Testis (tissue), 3 donors: ENCODE results near the gene EBI3. TPM values are rescaled to one million over a fixed set of nuclear protein-coding genes. Genes with fewer than 3 reads are reported as not detected.

Experiments used
- DNase-seq: peaks from one replicate; pipeline ENCODE4 v3.0.0-alpha.2; 2019
- H3K27ac ChIP-seq, 2 donors: fragments of 200-600 bp; sonication (generic); one replicate each; pipeline ENCODE4 v1.5.1; 2019
- H3K27me3 ChIP-seq: fragments of 200-600 bp; sonication (generic); one replicate; pipeline ENCODE4 v1.5.1; 2019
- H3K36me3 ChIP-seq: fragments of 200-600 bp; sonication (generic); one replicate; pipeline ENCODE4 v1.5.1; 2017; ENCODE audit warnings: low read depth; ENCODE audit errors: missing control alignments
- H3K4me1 ChIP-seq: fragments of 200-600 bp; sonication (generic); one replicate; pipeline ENCODE4 v1.5.1; 2019
- H3K4me3 ChIP-seq, 2 donors: fragments of 200-600 bp; sonication (generic); one replicate each; pipeline ENCODE4 v1.5.1; 2017 to 2019
- H3K9me3 ChIP-seq: fragments of 200-600 bp; sonication (generic); one replicate; pipeline ENCODE4 v1.5.1; 2017
- CTCF ChIP-seq, 3 experiments: fragments of 450-650 bp in 2 of 3; fragments of 200-600 bp in 1 of 3; sonication (generic) in 1 of 3; IDR thresholded peaks; one replicate each; pipeline ENCODE4 v1.5.1; 2016 to 2019; ENCODE audit warnings: antibody characterized with exemption in 3 of 3, mild to moderate bottlenecking in 2 of 3, moderate library complexity in 1 of 3
- POLR2A ChIP-seq: fragments of 450-650 bp; IDR thresholded peaks from one replicate; pipeline ENCODE4 v1.6.1; 2017; ENCODE audit warnings: antibody characterized with exemption, mild to moderate bottlenecking, moderate library complexity
- WGBS, 2 donors: methylation state at CpG; one replicate each; pipeline ENCODE4 v1.1.5; 2018; 5-methylcytosine and 5-hydroxymethylcytosine counted together
- intact Hi-C: fragments of 100-400 bp; cut with DNase I; formaldehyde crosslinking; loops from one replicate; pipeline ENCODE4 v1.15.1; 2023; ENCODE audit warnings: low total_unique reads
- polyA plus RNA-seq: library from polyadenylated mRNA; stranded (reverse); fragments of 350-450 nt; fragmentation: Illumina TruSeq; extraction: RNeasy Lipid Tissue Mini Kit (QIAGEN cat#74804); gene quantifications from one replicate; pipeline ENCODE4 v1.2.3, GENCODE V29; 2014; ENCODE audit warnings: low read depth, low replicate concordance; ENCODE audit not compliant: insufficient read depth
- total RNA-seq, 2 donors: library from RNA; depleted of rRNA; stranded (reverse); fragments of >200 nt; gene quantifications; one replicate each; pipeline ENCODE4 v1.2.3, GENCODE V29; 2016

EBI3 gene
- total and polyA plus RNA-seq, 3 donors from 2014 or later, result 1.3 to 8.4 (median 1.9) TPM

GRCh38 chr19:4277191-4277696 lies 47.9 kb downstream of the EBI3 start:
- Histone ChIP-seq H3K4me1 (peaks cover 10% of the 10 kb centered on the region), H3K27me3 (no peaks in the 10 kb centered on the region), H3K36me3 (no peaks in the 10 kb centered on the region), H3K27ac (no peak overlapping the region), H3K9me3 (no peaks in the 10 kb centered on the region), H3K4me3 (no peak overlapping the region)
- DNase-seq, result no peak
- 50 to 58% methylated on average over 16 of the region's 16 CpGs for WGBS, 2 donors
- TF ChIP-seq CTCF (IDR thresholded peaks at IDR 0.05), result no peak
- TF ChIP-seq POLR2A, result no peak
- intact Hi-C loops, result loop anchor here (10.0 kb wide), 1 partner anchor 78 kb away; no protein-coding TSS in a partner anchor

- no peak overlapping the region for H3K4me3 ChIP-seq
- no peak for DNase-seq
- peaks cover 10% of the 10 kb centered on the region for H3K4me1 ChIP-seq
- 47 to 58% methylated on average over 4 of the region's 4 CpGs for WGBS, 2 donors
- H3K27ac ChIP-seq, result no peak overlapping the region
- TF ChIP-seq POLR2A, result no peak
- no peak for TF ChIP-seq CTCF (IDR thresholded peaks at IDR 0.05)
- no peaks in the 10 kb centered on the region for H3K36me3 ChIP-seq
- no peaks in the 10 kb centered on the region for H3K9me3 ChIP-seq
- H3K27me3 ChIP-seq, result no peaks in the 10 kb centered on the region
- intact Hi-C loops, result loop anchor here (10.0 kb wide), 1 partner anchor 77 kb away; no protein-coding TSS in a partner anchor
Measured at GRCh38 chr19:4278010-4278409, 48.7 kb downstream of the EBI3 start.

DNA sequence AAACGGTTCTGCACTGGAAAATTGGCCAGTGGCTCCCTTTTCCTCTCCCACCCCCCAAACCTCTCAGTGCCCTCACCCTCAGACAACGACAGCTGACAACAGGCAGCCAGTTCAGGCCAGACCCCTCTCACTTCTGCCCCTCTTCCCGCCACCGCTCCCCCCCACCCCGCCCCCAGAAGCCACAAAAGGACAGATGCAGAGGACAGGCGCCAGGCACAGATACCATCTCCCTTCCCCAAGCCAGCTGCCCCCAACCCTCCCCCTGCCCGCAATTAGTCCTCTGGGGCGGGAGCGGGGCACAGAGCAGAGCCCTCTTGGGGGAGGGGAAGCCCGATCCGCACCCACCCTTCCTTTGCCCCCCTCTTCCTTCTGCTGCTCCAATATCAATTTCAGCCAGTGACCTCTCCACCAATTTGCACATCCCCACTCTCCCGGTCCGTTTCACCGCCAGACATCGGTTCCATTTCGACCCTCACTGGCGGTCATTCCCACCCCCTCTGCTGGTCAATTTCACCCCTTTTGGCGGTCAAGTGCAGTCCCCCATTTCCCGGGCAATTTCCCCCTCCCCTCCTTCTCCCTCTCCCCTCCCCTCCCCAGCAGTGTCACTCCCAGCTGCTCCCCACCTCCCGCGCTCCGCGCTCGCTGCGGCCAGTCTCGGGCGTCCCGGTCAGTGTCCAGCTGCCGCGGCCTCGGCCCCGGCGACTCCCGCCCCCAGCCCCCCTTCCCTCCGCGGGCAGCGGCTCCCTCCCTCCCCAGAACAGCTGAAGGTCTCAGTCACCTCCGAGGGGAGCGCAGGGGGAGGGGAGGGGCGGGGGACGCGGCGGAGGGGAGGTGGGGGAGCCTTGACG lies 49.3 kb downstream of the EBI3 start, which contains the start of gene SHD:
Gene SHD, plus strand, starts transcription at position 848 of the 848 bp plus-strand sequence. CDS start 798 bp downstream, outside the sequence.
- no peaks in the 10 kb centered on the region for H3K9me3 ChIP-seq
- peak within 1 kb of the TSS; percentile 9 to 26 for H3K4me3 ChIP-seq
- intact Hi-C loops, result loop anchor here (10.0 kb wide), 1 partner anchor 76 kb away; no protein-coding TSS in a partner anchor
- no peaks in the 10 kb centered on the region for H3K27me3 ChIP-seq
- no peak for TF ChIP-seq POLR2A
- no peak for TF ChIP-seq CTCF (IDR thresholded peaks at IDR 0.05)
- DNase-seq, result no peak
- WGBS, 2 donors, result 3 to 12% methylated on average over 19 to 41 of the region's 44 CpGs
- H3K36me3 ChIP-seq, result no peaks in the 10 kb centered on the region
- H3K27ac ChIP-seq, result no peak within 1 kb of the TSS
- peaks cover 10% of the 10 kb centered on the region for H3K4me1 ChIP-seq

GRCh38 chr19:4279267-4279529 lies 49.9 kb downstream of the EBI3 start:
- Histone ChIP-seq H3K36me3 (no peaks in the 10 kb centered on the region), H3K9me3 (no peaks in the 10 kb centered on the region), H3K27me3 (no peaks in the 10 kb centered on the region), H3K4me1 (peaks cover 10% of the 10 kb centered on the region), H3K4me3 (peak overlapping the region; percentile 9 to 26), H3K27ac (no peak overlapping the region)
- WGBS, 2 donors, result 0% methylated on average over 24 of the region's 30 CpGs; no CpG with 5 or more reads in 1 of the 2 donors
- DNase-seq, result no peak
- intact Hi-C loops, result loop anchor here (10.0 kb wide), 1 partner anchor 76 kb away; no protein-coding TSS in a partner anchor
- no peak for TF ChIP-seq POLR2A
- TF ChIP-seq CTCF (IDR thresholded peaks at IDR 0.05), result no peak
